Measurements from ENCODE around the gene PLPPR2. TPM values are rescaled to one million over a fixed set of nuclear protein-coding genes. Genes with fewer than 3 reads are reported as not detected.

Gene PLPPR2
- total RNA-seq, 3 donors from 2014 or later = 5.1 to 32.8 (median 7.4) TPM

DNA sequence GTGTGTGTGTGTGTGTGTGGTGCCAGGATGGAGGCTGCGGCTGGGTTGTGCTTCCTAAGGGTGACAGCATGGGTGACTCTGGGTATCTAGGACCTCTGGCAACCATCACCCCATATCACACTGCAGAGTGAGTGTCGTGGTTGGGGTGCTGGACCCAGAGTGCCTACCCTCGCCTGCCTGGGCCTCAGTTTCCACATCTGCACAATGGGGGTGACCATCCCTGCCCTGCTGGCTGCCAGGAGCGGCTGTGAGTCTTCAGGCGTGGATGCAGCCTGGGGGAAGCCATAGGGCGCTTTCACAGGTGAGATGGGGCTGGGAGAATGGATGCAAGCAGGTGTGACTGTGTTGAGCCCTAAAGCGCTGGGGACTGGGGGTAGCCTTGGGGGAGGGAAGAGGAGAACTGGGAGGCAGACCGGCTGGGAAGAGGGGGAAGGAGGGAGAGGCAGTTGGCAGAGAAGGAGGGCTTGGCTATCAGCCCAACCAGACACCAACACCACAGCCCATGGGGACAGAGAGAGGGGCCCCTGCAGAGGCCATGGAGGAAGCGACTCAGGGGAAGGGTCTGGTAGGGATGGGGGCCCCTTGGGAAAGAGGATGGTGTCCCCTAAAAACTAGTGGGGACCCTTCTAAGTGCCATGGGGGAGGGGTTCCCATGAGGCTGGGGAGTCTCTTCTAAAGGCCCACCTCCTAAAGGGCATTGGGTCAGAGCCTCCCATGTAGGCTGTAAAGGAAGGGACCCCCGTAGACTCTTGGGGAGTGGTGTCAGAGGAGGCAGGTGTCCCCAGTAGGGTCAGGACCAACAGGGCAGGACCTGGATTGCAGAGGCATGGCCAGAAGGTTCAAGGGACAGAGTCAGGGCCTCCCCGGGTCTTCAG, 1.7 kb downstream of the PLPPR2 start:
- H3K4me3 ChIP-seq = no peak overlapping the region
- no peak for DNase-seq
- TF ChIP-seq, protein P1, sequence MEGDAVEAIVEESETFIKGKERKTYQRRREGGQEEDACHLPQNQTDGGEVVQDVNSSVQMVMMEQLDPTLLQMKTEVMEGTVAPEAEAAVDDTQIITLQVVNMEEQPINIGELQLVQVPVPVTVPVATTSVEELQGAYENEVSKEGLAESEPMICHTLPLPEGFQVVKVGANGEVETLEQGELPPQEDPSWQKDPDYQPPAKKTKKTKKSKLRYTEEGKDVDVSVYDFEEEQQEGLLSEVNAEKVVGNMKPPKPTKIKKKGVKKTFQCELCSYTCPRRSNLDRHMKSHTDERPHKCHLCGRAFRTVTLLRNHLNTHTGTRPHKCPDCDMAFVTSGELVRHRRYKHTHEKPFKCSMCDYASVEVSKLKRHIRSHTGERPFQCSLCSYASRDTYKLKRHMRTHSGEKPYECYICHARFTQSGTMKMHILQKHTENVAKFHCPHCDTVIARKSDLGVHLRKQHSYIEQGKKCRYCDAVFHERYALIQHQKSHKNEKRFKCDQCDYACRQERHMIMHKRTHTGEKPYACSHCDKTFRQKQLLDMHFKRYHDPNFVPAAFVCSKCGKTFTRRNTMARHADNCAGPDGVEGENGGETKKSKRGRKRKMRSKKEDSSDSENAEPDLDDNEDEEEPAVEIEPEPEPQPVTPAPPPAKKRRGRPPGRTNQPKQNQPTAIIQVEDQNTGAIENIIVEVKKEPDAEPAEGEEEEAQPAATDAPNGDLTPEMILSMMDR (IDR thresholded peaks at IDR 0.05) = no peak
- no peaks in the 10 kb centered on the region for H3K9me3 ChIP-seq
- intact Hi-C loops (cut with DNase I, micrococcal nuclease) = no loop called here
- no peak for ATAC-seq
- H3K4me1 ChIP-seq (ENCODE audit: low read depth) = peaks cover 10% of the 10 kb centered on the region
- H3K36me3 ChIP-seq (ENCODE audit: low read depth) = no peaks in the 10 kb centered on the region

DNA sequence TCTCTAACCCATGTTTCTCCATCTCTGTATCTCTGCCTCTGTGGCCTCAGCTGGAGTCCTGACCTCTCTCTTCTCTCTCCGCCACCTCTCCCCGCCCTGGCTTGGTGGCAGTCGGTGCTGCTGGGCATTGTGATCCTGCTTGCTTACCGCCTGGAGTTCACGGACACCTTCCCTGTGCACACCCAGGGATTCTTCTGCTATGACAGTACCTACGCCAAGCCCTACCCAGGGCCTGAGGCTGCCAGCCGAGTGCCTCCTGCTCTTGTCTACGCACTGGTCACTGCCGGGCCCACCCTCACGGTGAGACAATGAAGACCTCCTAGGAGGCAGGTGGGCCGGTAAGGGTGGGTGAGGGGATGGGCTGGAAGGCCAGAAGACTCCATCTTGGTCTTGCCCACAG, 4.2 kb downstream of the PLPPR2 start:
- TF ChIP-seq, protein P1 (IDR thresholded peaks at IDR 0.05) = no peak
- Histone ChIP-seq H3K4me1 (ENCODE audit: low read depth) (peaks cover 15% of the 10 kb centered on the region), H3K9me3 (no peaks in the 10 kb centered on the region), H3K36me3 (ENCODE audit: low read depth) (no peaks in the 10 kb centered on the region), H3K4me3 (no peak overlapping the region)
- no peak for ATAC-seq
- intact Hi-C loops (cut with DNase I, micrococcal nuclease) = no loop called here
- no peak for DNase-seq

DNA sequence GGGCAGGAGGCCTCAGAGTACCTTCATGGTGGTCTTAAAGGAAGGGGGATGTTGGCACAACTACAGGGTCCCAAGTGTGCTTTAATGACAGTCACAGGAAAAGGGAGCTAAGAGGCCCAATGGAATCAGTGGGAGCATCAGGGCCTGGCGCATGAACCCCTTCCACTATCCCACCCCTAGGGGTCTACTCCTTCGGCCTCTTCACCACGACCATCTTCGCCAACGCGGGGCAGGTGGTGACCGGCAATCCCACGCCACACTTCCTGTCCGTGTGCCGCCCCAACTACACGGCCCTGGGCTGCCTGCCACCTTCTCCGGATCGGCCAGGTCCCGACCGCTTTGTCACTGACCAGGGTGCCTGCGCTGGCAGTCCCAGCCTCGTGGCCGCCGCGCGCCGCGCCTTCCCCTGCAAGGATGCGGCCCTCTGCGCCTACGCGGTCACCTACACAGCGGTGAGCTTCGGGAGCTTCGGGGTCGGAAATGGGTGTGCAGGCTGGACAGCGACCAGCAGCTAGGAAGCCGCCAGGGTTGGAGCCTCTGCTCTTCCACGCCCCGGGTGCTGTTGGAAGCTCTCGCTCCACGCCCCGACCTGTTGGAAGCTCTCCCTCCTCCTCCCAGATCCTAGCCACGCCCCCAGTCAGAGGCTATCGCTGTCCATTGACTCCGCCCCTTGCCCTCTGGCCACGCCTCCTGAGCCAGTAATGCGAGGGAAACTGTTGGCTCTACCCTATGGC, 6.0 kb downstream of the PLPPR2 start:
- peak; percentile 97 for ATAC-seq
- TF ChIP-seq, protein P1 (IDR thresholded peaks at IDR 0.05) = no peak
- Histone ChIP-seq H3K4me3 (no peak overlapping the region), H3K4me1 (ENCODE audit: low read depth) (peaks cover 12% of the 10 kb centered on the region), H3K36me3 (ENCODE audit: low read depth) (no peaks in the 10 kb centered on the region), H3K9me3 (no peaks in the 10 kb centered on the region)
- intact Hi-C loops (cut with DNase I, micrococcal nuclease) = no loop called here
- DNase-seq = peak; percentile 92 to 97 (median 96)

DNA sequence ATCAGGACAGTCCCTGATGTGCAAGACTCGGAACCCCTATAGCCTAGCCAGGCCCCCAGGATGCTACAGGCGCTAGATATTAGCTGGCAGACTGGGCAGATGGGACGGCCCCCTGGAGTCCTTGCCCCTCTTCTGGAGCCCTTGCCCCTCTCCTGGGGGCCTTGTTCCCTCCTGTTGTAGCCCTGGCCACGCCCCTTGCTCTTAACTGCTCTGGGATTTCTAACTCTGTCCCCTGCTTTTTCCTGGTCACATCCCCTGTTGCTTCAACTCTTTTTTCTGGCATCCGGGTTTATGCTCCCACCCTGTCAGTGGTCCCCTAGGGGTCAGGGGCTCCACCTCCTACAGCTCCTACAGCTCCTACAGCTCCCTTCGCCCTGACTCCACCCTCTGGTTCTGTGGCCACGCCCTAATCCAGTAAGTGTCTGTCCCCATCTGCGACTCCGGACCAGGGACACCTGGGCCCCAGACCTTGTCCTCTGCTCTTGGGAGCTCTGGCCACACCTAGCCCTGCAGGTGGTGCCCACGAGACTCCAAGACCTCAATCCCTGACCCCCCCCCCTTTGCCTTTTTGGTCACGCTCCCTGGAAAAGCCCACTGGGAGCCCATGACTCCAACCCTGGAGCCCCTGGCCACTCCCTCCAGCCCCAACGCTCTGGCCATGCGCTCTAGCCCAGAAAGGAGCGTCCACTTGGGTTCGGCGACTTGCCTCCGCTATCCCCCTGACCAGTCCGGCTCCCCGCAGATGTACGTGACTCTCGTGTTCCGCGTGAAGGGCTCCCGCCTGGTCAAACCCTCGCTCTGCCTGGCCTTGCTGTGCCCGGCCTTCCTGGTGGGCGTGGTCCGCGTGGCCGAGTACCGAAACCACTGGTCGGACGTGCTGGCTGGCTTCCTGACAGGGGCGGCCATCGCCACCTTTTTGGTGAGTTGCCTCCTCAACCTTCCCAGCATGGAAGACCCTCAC, 6.8 kb downstream of the PLPPR2 start:
- DNase-seq (peak in 1 of 3 donors; percentile 60), ATAC-seq (peak; percentile 54)
- intact Hi-C loops (cut with DNase I, micrococcal nuclease) = no loop called here
- Histone ChIP-seq H3K36me3 (ENCODE audit: low read depth) (no peaks in the 10 kb centered on the region), H3K4me3 (no peak overlapping the region), H3K4me1 (ENCODE audit: low read depth) (peaks cover 12% of the 10 kb centered on the region), H3K9me3 (no peaks in the 10 kb centered on the region)
- TF ChIP-seq, protein P1 (IDR thresholded peaks at IDR 0.05) = no peak

DNA sequence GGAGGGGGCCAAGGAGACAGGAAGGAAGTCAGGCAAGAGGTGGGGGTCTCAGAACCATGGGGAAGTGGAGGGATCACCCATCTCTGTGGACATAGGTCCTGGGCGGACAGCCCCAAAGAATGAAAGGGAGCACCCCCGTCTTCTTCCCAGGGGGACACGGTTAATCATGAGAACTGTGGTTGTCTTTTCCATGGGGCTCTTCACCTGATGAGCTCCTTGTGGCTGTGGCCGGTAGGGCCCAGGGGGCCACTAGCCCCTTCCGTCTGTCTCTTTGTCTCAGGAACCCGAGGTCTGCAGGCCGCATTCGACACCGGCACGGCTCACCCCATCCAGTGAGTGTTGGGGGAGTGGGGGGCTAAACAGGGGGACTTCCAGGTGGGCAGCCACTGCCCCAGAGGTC, 8.6 kb downstream of the PLPPR2 start:
- ATAC-seq (no peak), DNase-seq (no peak)
- TF ChIP-seq, protein P1 (IDR thresholded peaks at IDR 0.05) = no peak
- no peaks in the 10 kb centered on the region for H3K9me3 ChIP-seq
- intact Hi-C loops (cut with DNase I, micrococcal nuclease) = no loop called here
- H3K4me3 ChIP-seq = no peak overlapping the region
- H3K36me3 ChIP-seq (ENCODE audit: low read depth) = no peaks in the 10 kb centered on the region
- H3K4me1 ChIP-seq (ENCODE audit: low read depth) = peaks cover 12% of the 10 kb centered on the region

Measured in mucosa of descending colon (tissue), 3 donors.